ENCODE data around the gene PASK. TPM values are rescaled to one million over a fixed set of nuclear protein-coding genes. Genes with fewer than 3 reads are reported as not detected.

PASK gene
- total RNA-seq, 1 experiment from 2014 or later = 45.8 TPM

DNA sequence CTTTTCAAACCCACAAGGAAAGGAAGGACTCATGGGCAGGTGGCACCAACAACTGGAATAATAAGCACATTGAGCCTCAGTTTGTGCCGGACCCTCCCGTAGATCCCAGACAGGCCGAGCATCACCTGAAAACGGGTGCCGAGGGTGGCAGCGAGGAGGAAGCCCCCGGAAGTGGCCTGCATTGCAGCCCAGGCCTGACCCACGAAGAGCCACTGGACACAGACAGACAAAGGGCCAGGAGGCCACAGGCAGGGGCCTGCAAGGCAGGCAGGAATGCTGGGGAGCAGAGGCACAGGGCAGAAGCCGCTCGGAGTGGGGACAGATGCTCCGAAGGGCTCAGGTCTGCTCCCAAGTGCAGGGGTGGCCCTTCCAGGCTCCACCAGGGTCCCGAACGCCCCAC lies 78.9 kb downstream of the PASK start:
- Histone ChIP-seq H3K9me3 (ENCODE audit: control insufficient read depth in 1 of 2, insufficient read depth in 1 of 2, low read depth in 1 of 2, low read length in 2 of 2) (no peaks in the 10 kb centered on the region), H3K4me2 (ENCODE audit: low read length) (no peak overlapping the region), H3K9me2 (ENCODE audit: insufficient read depth) (no peaks in the 10 kb centered on the region), H3K36me3 (ENCODE audit: control insufficient read depth in 1 of 2, insufficient read depth in 2 of 2, low read length in 2 of 2) (no peaks in the 10 kb centered on the region), H3K27me3 (ENCODE audit: insufficient read depth, low read length) (no peaks in the 10 kb centered on the region), H3K27ac (ENCODE audit: low read depth, low read length) (no peak overlapping the region), H2AFZ (ENCODE audit: low read depth, low read length, poor library complexity, severe bottlenecking) (no peak overlapping the region), H3K79me2 (ENCODE audit: insufficient read depth, low read length) (no peaks in the 10 kb centered on the region), H4K20me1 (ENCODE audit: insufficient read depth) (no peaks in the 10 kb centered on the region), H3K9ac (ENCODE audit: low read length) (no peak overlapping the region), H3K4me3 (replicated peaks in 1 of 2; ENCODE audit: low read depth in 1 of 2, low read length in 2 of 2) (no peak overlapping the region), H3K4me1 (ENCODE audit: control insufficient read depth in 1 of 2, insufficient read depth in 2 of 2, low read length in 2 of 2) (no peaks in the 10 kb centered on the region)
- no peak for ATAC-seq
- ChIA-PET CTCF (no interaction called here), POLR2A (no interaction called here), RAD21 (ENCODE audit: low non-redundant PET in 1 of 2, low total read pairs in 2 of 2, uncharacterized antibody in 2 of 2, unreplicated experiment in 2 of 2) (no interaction called here)
- no peak for DNase-seq (ENCODE audit: low read depth, low spot score)
- BruUV-seq (replicated peaks) = no TSS peak
- TF ChIP-seq, protein P1, sequence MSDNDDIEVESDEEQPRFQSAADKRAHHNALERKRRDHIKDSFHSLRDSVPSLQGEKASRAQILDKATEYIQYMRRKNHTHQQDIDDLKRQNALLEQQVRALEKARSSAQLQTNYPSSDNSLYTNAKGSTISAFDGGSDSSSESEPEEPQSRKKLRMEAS (IDR thresholded peaks at IDR 0.05) = no peak
- TF ChIP-seq ELF1 (IDR thresholded peaks at IDR 0.05; ENCODE audit: borderline replicate concordance, low read depth) = no peak
- TF ChIP-seq YY1 (IDR thresholded peaks at IDR 0.05; ENCODE audit: extremely low read depth, insufficient replicate concordance, low read depth, low read length) = no peak
- TF ChIP-seq EZH2phosphoT487 (IDR thresholded peaks at IDR 0.05; ENCODE audit: borderline replicate concordance) = no peak
- intact Hi-C loops (cut with micrococcal nuclease) = loop anchor here (10.0 kb wide), 1 partner anchor 216 kb away; no protein-coding TSS in a partner anchor

DNA sequence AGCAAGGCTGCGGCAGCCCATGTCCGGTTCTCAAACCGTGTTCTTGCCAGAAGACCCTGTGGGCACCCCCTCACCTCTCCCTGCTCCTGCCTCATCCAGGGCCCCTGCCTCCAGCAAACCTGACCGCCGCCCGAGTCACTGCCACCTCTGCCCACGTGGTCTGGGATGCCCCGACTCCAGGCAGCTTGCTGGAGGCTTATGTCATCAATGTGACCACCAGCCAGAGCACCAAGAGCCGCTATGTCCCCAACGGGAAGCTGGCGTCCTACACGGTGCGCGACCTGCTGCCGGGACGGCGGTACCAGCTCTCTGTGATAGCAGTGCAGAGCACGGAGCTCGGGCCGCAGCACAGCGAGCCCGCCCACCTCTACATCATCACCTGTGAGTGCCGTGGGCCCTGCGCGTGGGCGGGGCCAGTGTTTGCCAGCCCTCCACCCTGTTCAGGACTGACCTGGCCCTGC lies 79.4 kb downstream of the PASK start:
- no peak for DNase-seq (ENCODE audit: low read depth, low spot score)
- POLR2A ChIA-PET = no interaction called here
- no peaks in the 10 kb centered on the region for H3K9me3 ChIP-seq (ENCODE audit: control insufficient read depth in 1 of 2, insufficient read depth in 1 of 2, low read depth in 1 of 2, low read length in 2 of 2)
- H3K9me2 ChIP-seq (ENCODE audit: insufficient read depth) = no peaks in the 10 kb centered on the region
- CTCF ChIA-PET = no interaction called here
- no peak overlapping the region for H3K9ac ChIP-seq (ENCODE audit: low read length)
- RAD21 ChIA-PET (ENCODE audit: low non-redundant PET in 1 of 2, low total read pairs in 2 of 2, uncharacterized antibody in 2 of 2, unreplicated experiment in 2 of 2) = no interaction called here
- no TSS peak for BruUV-seq (replicated peaks)
- H4K20me1 ChIP-seq (ENCODE audit: insufficient read depth) = no peaks in the 10 kb centered on the region
- no peaks in the 10 kb centered on the region for H3K4me1 ChIP-seq (ENCODE audit: control insufficient read depth in 1 of 2, insufficient read depth in 2 of 2, low read length in 2 of 2)
- intact Hi-C loops (cut with micrococcal nuclease) = loop anchor here (10.0 kb wide), 1 partner anchor 215 kb away; no protein-coding TSS in a partner anchor
- no peaks in the 10 kb centered on the region for H3K79me2 ChIP-seq (ENCODE audit: insufficient read depth, low read length)
- no peak overlapping the region for H2AFZ ChIP-seq (ENCODE audit: low read depth, low read length, poor library complexity, severe bottlenecking)
- no peaks in the 10 kb centered on the region for H3K27me3 ChIP-seq (ENCODE audit: insufficient read depth, low read length)
- H3K4me3 ChIP-seq (replicated peaks in 1 of 2; ENCODE audit: low read depth in 1 of 2, low read length in 2 of 2) = no peak overlapping the region
- TF ChIP-seq, protein P1 (IDR thresholded peaks at IDR 0.05) = no peak
- TF ChIP-seq SIN3A (IDR thresholded peaks at IDR 0.05; ENCODE audit: low read depth) (no peak), EZH2 (IDR thresholded peaks at IDR 0.05) (no peak), CEBPB (IDR thresholded peaks at IDR 0.05; ENCODE audit: low read depth) (no peak), EZH2phosphoT487 (IDR thresholded peaks at IDR 0.05; ENCODE audit: borderline replicate concordance) (no peak), POLR2A (IDR thresholded peaks at IDR 0.05; ENCODE audit: borderline replicate concordance, extremely low read depth, insufficient read depth, insufficient read length) (no peak), EGR1 (IDR thresholded peaks at IDR 0.05; ENCODE audit: low read depth) (no peak), ZNF274 (IDR thresholded peaks at IDR 0.05; ENCODE audit: low read depth, low read length) (no peak), CBX3 (IDR thresholded peaks at IDR 0.05; ENCODE audit: low read depth) (no peak), TCF7L2 (IDR thresholded peaks at IDR 0.05; ENCODE audit: borderline replicate concordance, extremely low read depth, insufficient read depth, insufficient read length) (no peak), FOSL1 (IDR thresholded peaks at IDR 0.05; ENCODE audit: low read depth) (no peak), JUND (IDR thresholded peaks at IDR 0.05) (no peak), SP1 (IDR thresholded peaks at IDR 0.05; ENCODE audit: low read depth) (no peak), ELF1 (IDR thresholded peaks at IDR 0.05; ENCODE audit: borderline replicate concordance, low read depth) (no peak)
- TF ChIP-seq, protein P2, sequence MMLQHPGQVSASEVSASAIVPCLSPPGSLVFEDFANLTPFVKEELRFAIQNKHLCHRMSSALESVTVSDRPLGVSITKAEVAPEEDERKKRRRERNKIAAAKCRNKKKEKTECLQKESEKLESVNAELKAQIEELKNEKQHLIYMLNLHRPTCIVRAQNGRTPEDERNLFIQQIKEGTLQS (IDR thresholded peaks at IDR 0.05) = no peak
- TF ChIP-seq, protein P3, sequence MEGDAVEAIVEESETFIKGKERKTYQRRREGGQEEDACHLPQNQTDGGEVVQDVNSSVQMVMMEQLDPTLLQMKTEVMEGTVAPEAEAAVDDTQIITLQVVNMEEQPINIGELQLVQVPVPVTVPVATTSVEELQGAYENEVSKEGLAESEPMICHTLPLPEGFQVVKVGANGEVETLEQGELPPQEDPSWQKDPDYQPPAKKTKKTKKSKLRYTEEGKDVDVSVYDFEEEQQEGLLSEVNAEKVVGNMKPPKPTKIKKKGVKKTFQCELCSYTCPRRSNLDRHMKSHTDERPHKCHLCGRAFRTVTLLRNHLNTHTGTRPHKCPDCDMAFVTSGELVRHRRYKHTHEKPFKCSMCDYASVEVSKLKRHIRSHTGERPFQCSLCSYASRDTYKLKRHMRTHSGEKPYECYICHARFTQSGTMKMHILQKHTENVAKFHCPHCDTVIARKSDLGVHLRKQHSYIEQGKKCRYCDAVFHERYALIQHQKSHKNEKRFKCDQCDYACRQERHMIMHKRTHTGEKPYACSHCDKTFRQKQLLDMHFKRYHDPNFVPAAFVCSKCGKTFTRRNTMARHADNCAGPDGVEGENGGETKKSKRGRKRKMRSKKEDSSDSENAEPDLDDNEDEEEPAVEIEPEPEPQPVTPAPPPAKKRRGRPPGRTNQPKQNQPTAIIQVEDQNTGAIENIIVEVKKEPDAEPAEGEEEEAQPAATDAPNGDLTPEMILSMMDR (IDR thresholded peaks at IDR 0.05 in 2 of 3, conservative IDR thresholded peaks at IDR 0.05 in 1 of 3; ENCODE audit: borderline replicate concordance in 1 of 3, insufficient read depth in 1 of 3, low read depth in 2 of 3, low read length in 2 of 3) = no peak
- no peak overlapping the region for H3K27ac ChIP-seq (ENCODE audit: low read depth, low read length)
- no peak for ATAC-seq
- H3K4me2 ChIP-seq (ENCODE audit: low read length) = no peak overlapping the region
- H3K36me3 ChIP-seq (ENCODE audit: control insufficient read depth in 1 of 2, insufficient read depth in 2 of 2, low read length in 2 of 2) = no peaks in the 10 kb centered on the region

Measured in HCT116 (cell line).